ENCODE data around the gene ABCB4.

The ABCB4 gene

DNA sequence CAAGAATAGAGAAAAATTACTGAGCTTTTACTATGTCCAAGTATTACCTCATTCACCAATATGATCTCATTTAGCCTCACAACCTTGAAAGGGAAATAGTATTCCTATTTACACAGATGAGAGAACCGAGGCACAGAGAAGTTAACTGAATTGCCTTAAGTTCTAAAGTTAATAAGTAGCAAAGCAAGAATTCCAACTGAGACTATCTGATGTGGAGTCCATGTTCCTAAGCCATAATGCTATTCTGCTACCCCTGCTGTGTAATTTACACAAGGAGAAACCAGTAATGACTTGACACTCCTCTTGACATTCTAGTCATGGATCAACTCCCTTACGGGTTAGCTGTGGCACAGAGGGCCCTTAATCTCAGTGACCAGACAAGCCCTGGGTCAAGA lies 60.7 kb downstream of the ABCB4 start:
- in situ Hi-C loops (cut with HindIII; ENCODE audit: low sequenced_read_pairs) = no loop called here
- no peak overlapping the region for H3K4me3 ChIP-seq (ENCODE audit: low read depth, low read length)
- TF ChIP-seq, protein P1, sequence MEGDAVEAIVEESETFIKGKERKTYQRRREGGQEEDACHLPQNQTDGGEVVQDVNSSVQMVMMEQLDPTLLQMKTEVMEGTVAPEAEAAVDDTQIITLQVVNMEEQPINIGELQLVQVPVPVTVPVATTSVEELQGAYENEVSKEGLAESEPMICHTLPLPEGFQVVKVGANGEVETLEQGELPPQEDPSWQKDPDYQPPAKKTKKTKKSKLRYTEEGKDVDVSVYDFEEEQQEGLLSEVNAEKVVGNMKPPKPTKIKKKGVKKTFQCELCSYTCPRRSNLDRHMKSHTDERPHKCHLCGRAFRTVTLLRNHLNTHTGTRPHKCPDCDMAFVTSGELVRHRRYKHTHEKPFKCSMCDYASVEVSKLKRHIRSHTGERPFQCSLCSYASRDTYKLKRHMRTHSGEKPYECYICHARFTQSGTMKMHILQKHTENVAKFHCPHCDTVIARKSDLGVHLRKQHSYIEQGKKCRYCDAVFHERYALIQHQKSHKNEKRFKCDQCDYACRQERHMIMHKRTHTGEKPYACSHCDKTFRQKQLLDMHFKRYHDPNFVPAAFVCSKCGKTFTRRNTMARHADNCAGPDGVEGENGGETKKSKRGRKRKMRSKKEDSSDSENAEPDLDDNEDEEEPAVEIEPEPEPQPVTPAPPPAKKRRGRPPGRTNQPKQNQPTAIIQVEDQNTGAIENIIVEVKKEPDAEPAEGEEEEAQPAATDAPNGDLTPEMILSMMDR (IDR thresholded peaks at IDR 0.05; ENCODE audit: low read depth, low read length, missing control alignments) = no peak
- no peak for DNase-seq (ENCODE audit: low read depth)

DNA sequence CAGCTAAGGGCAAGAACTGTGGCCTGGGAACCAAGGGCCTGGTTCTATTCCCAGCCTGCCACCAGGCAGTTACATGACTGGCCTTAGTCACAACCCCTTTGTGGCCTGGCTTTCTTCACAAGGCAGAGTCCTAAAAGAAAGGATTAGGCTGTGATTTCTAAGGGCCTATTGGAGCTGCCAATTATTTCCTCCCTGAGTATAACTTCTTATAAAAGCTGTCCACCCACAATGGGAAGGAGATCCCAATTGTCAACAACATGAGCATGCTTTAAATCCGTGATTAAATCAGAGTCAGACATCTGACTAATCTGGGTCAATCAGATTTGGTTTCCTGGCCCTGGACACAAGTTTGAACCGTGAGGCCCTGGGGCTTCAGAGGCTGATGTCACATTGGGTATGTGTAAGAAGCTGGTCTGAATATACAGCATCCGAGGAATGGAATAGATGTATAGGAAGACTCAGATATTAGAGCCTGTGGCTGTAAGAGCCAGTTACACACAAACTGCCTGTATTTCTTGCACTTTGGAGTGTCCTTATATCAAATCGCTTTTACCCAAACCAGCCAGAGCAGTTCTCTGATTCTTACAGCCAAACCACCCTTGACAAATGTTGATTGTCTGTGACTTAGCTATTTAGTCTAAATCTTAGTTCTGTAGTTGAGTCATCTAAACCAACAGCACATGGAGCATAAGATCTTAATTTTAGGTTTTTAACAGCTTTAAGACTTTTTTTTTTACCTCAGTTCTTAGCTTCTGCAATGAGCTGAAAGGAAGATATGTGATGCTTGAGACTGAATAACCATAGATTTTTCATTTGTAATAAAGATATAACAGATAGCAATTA lies 61.3 kb downstream of the ABCB4 start:
- no peak for DNase-seq (ENCODE audit: low read depth)
- H3K4me3 ChIP-seq (ENCODE audit: low read depth, low read length) = no peak overlapping the region
- in situ Hi-C loops (cut with HindIII; ENCODE audit: low sequenced_read_pairs) = no loop called here
- TF ChIP-seq, protein P1 (IDR thresholded peaks at IDR 0.05; ENCODE audit: low read depth, low read length, missing control alignments) = no peak

DNA sequence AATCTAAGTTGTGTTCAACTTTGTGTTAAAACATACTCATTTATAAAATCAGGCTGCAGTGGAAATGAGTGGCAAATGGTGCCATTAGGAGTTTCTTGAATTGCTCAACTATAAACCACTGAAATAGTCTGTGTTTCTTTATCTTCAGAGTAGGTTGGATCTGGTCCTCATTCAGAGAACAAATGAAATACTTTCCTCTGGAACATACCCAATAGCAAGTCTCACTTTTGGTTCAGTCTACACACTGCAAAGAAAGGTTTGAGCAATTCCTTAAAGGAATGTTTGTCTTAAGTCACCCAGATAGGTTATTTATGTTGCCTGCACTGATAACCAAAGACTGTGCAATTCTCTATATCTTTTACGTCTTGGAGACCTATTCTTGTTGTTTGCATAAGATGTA lies 62.5 kb downstream of the ABCB4 start:
- DNase-seq (ENCODE audit: low read depth) = no peak
- no peak overlapping the region for H3K4me3 ChIP-seq (ENCODE audit: low read depth, low read length)
- in situ Hi-C loops (cut with HindIII; ENCODE audit: low sequenced_read_pairs) = no loop called here
- TF ChIP-seq, protein P1 (IDR thresholded peaks at IDR 0.05; ENCODE audit: low read depth, low read length, missing control alignments) = no peak

DNA sequence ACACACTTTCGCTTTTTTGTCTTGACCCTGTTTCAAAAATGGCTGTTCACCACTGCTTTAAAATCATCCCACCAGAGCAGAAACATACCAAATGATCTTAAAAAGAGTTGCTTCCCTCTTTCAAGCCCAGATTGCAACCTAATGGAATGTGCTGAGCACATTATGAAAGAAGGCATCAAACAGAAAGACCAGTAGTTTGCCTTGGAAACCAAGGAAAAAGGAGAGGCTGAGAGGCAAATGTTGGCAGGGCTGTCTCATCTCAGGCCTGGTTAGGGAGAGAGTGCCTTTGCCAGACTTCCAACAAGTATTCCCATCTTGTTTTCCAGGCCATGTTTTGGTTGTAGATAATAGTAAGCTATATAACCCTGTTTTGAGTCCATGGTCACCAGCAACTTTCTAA lies 64.3 kb downstream of the ABCB4 start:
- in situ Hi-C loops (cut with HindIII; ENCODE audit: low sequenced_read_pairs) = no loop called here
- DNase-seq (ENCODE audit: low read depth) = no peak
- no peak overlapping the region for H3K4me3 ChIP-seq (ENCODE audit: low read depth, low read length)
- TF ChIP-seq, protein P1 (IDR thresholded peaks at IDR 0.05; ENCODE audit: low read depth, low read length, missing control alignments) = no peak

DNA sequence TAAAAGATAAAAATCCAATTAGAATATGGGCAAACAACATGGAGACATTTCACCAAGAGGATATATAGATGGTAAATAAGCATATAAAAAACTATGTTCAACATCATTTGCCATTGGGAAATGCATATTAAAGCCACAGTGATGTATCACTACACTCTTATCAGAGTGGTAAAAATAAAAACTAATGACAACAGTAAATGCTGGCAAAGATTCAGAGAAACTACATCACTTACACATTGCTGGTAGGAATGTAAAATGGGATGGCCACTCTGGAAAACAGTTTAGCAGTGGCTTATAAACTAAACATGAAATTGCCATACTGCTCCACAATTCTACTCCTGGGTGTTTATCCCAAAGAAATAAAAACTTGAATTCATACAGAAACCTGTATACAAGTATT lies 70.8 kb downstream of the ABCB4 start:
- in situ Hi-C loops (cut with HindIII; ENCODE audit: low sequenced_read_pairs) = loop anchor here (5.0 kb wide), 1 partner anchor 87 kb away; no protein-coding TSS in a partner anchor
- no peak overlapping the region for H3K4me3 ChIP-seq (ENCODE audit: low read depth, low read length)
- TF ChIP-seq, protein P1 (IDR thresholded peaks at IDR 0.05; ENCODE audit: low read depth, low read length, missing control alignments) = no peak
- no peak for DNase-seq (ENCODE audit: low read depth)

DNA sequence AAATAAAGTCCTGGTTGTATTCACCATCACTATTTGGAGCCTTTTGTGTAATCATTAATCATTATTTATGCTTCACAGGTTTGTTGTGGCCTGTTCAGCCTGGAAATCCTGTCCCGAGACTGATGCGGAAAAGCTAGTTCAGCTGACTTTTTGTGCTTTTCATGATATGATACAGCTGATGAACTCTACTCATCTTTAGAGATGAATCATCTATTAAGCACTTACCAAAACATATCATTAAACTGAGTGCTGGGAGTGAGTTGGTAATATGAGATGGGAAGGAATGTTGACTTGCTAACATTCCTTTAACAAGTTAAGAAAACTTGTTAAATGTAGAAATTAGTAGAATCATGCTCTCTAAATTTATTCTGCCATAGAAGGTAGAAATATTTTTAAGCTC lies 77.0 kb downstream of the ABCB4 start:
- H3K4me3 ChIP-seq (ENCODE audit: low read depth, low read length) = no peak overlapping the region
- TF ChIP-seq, protein P1 (IDR thresholded peaks at IDR 0.05; ENCODE audit: low read depth, low read length, missing control alignments) = no peak
- DNase-seq (ENCODE audit: low read depth) = peak; percentile 6
- in situ Hi-C loops (cut with HindIII; ENCODE audit: low sequenced_read_pairs) = no loop called here
